Measurements from ENCODE around the gene CCDC6. TPM values are rescaled to one million over a fixed set of nuclear protein-coding genes. Genes with fewer than 3 reads are reported as not detected.

Gene CCDC6
- total RNA-seq, 1 experiment from 2014 or later: 54.9 TPM

- TF ChIP-seq, protein P1, sequence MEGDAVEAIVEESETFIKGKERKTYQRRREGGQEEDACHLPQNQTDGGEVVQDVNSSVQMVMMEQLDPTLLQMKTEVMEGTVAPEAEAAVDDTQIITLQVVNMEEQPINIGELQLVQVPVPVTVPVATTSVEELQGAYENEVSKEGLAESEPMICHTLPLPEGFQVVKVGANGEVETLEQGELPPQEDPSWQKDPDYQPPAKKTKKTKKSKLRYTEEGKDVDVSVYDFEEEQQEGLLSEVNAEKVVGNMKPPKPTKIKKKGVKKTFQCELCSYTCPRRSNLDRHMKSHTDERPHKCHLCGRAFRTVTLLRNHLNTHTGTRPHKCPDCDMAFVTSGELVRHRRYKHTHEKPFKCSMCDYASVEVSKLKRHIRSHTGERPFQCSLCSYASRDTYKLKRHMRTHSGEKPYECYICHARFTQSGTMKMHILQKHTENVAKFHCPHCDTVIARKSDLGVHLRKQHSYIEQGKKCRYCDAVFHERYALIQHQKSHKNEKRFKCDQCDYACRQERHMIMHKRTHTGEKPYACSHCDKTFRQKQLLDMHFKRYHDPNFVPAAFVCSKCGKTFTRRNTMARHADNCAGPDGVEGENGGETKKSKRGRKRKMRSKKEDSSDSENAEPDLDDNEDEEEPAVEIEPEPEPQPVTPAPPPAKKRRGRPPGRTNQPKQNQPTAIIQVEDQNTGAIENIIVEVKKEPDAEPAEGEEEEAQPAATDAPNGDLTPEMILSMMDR (IDR thresholded peaks at IDR 0.05 in 2 of 3, conservative IDR thresholded peaks at IDR 0.05 in 1 of 3; ENCODE audit: borderline replicate concordance in 1 of 3, insufficient read depth in 1 of 3, low read depth in 2 of 3, low read length in 2 of 3): no peak
Observed at GRCh38 chr10:59820471-59820870, 85.9 kb downstream of the CCDC6 start (continued).

- ChIA-PET RAD21 (ENCODE audit: low non-redundant PET in 1 of 2, low total read pairs in 2 of 2, uncharacterized antibody in 2 of 2, unreplicated experiment in 2 of 2) (no interaction called here), POLR2A (no interaction called here), CTCF (interaction anchor here (2.0 kb wide), 1 partner anchor 11 kb away, joined by 5 read pairs; no protein-coding TSS in a partner anchor)
- H3K9me3 ChIP-seq (ENCODE audit: control insufficient read depth in 1 of 2, insufficient read depth in 1 of 2, low read depth in 1 of 2, low read length in 2 of 2): no peaks in the 10 kb centered on the region
- H3K36me3 ChIP-seq (ENCODE audit: control insufficient read depth in 1 of 2, insufficient read depth in 2 of 2, low read length in 2 of 2): no peaks in the 10 kb centered on the region
- no peak overlapping the region for H3K4me2 ChIP-seq (ENCODE audit: low read length)
- no peak overlapping the region for H3K9ac ChIP-seq (ENCODE audit: low read length)
- no peak for DNase-seq (ENCODE audit: low read depth, low spot score)
- peaks cover 12% of the 10 kb centered on the region for H3K79me2 ChIP-seq (ENCODE audit: insufficient read depth, low read length)
- no peak overlapping the region for H3K27ac ChIP-seq (ENCODE audit: low read depth, low read length)
- H3K27me3 ChIP-seq (ENCODE audit: insufficient read depth, low read length): no peaks in the 10 kb centered on the region
- BruUV-seq (replicated peaks): no TSS peak
- no peak for TF ChIP-seq EZH2 (IDR thresholded peaks at IDR 0.05)
- TF ChIP-seq SRF (IDR thresholded peaks at IDR 0.05; ENCODE audit: low read depth): no peak
- no peak for TF ChIP-seq POLR2AphosphoS5 (IDR thresholded peaks at IDR 0.05; ENCODE audit: low read depth, low read length)
- no peak for TF ChIP-seq FOSL1 (IDR thresholded peaks at IDR 0.05; ENCODE audit: low read depth)
- no peak for TF ChIP-seq ZFX (IDR thresholded peaks at IDR 0.05)
- TF ChIP-seq, protein P1 (IDR thresholded peaks at IDR 0.05 in 2 of 3, conservative IDR thresholded peaks at IDR 0.05 in 1 of 3; ENCODE audit: borderline replicate concordance in 1 of 3, insufficient read depth in 1 of 3, low read depth in 2 of 3, low read length in 2 of 3): no peak
- TF ChIP-seq CBX3 (IDR thresholded peaks at IDR 0.05; ENCODE audit: low read depth): no peak
- TF ChIP-seq EGR1 (IDR thresholded peaks at IDR 0.05; ENCODE audit: low read depth): no peak
- TF ChIP-seq ZNF274 (IDR thresholded peaks at IDR 0.05; ENCODE audit: low read depth, low read length): no peak
- no peak for TF ChIP-seq EZH2phosphoT487 (IDR thresholded peaks at IDR 0.05; ENCODE audit: borderline replicate concordance)
- no peak for TF ChIP-seq RAD21 (IDR thresholded peaks at IDR 0.05; ENCODE audit: low read depth)
- TF ChIP-seq SIN3A (IDR thresholded peaks at IDR 0.05; ENCODE audit: low read depth): no peak
- no peak for TF ChIP-seq JUND (IDR thresholded peaks at IDR 0.05)
- TF ChIP-seq CEBPB (IDR thresholded peaks at IDR 0.05; ENCODE audit: low read depth): no peak
- TF ChIP-seq ELF1 (IDR thresholded peaks at IDR 0.05; ENCODE audit: borderline replicate concordance, low read depth): no peak
- no peak overlapping the region for H2AFZ ChIP-seq (ENCODE audit: low read depth, low read length, poor library complexity, severe bottlenecking)
- no peak for ATAC-seq
- intact Hi-C loops (cut with micrococcal nuclease): no loop called here
- peaks cover 4% of the 10 kb centered on the region; the same call in 1 of the 2 replicates for H4K20me1 ChIP-seq (ENCODE audit: insufficient read depth)
- no peaks in the 10 kb centered on the region for H3K9me2 ChIP-seq (ENCODE audit: insufficient read depth)
- no peaks in the 10 kb centered on the region for H3K4me1 ChIP-seq (ENCODE audit: control insufficient read depth in 1 of 2, insufficient read depth in 2 of 2, low read length in 2 of 2)
- no peak overlapping the region for H3K4me3 ChIP-seq (replicated peaks in 1 of 2; ENCODE audit: low read depth in 1 of 2, low read length in 2 of 2)
Observed at GRCh38 chr10:59819683-59820082, 86.7 kb downstream of the CCDC6 start.
